Psoas muscle (tissue), 8 donors: ENCODE results near the gene ZFP82. TPM values are rescaled to one million over a fixed set of nuclear protein-coding genes. Genes with fewer than 3 reads are reported as not detected.

Experiments used
- ATAC-seq, 4 donors: fragments of 200-7000 bp; cut with Tn5 transposase; one replicate each; pipeline ENCODE4 v1.9.1; 2020; ENCODE audit warnings: moderate library complexity in 3 of 4, mild to moderate bottlenecking in 2 of 4
- DNase-seq, 2 donors: peaks; one replicate each; pipeline ENCODE4 v3.0.0-alpha.2; 2020
- H3K27ac ChIP-seq: fragments of 200-600 bp; one replicate; pipeline ENCODE4 v1.8.0; 2022
- H3K27me3 ChIP-seq, 3 donors: fragments of 200-600 bp in 1 of 3; one replicate each; pipeline versions ENCODE4 v1.6.1 to v1.8.0; 2013 to 2022; ENCODE audit warnings: low read length in 2 of 3, mild to moderate bottlenecking in 2 of 3, moderate library complexity in 1 of 3; ENCODE audit not compliant: insufficient read depth in 3 of 3
- H3K36me3 ChIP-seq, 2 donors: fragments of 200-600 bp in 1 of 2; one replicate each; pipeline versions ENCODE4 v1.6.1 to v1.8.0; 2013 to 2022; ENCODE audit warnings: low read depth in 1 of 2, mild to moderate bottlenecking in 1 of 2, moderate library complexity in 1 of 2; ENCODE audit not compliant: insufficient read depth in 1 of 2
- H3K4me1 ChIP-seq: fragments of 200-600 bp; one replicate; pipeline ENCODE4 v1.8.0; 2022
- H3K4me3 ChIP-seq: fragments of 200-600 bp; one replicate; pipeline ENCODE4 v1.8.0; 2022; ENCODE audit warnings: mild to moderate bottlenecking
- H3K9me3 ChIP-seq: fragments of 200-600 bp; one replicate; pipeline ENCODE4 v1.8.0; 2022
- WGBS, 3 donors: extraction: QIAGEN DNeasy Blood & Tissue Kit; methylation state at CpG; one replicate each; pipeline versions ENCODE4 v1.1.6 to v1.1.7; 2013; 5-methylcytosine and 5-hydroxymethylcytosine counted together
- intact Hi-C, 2 donors: fragments of 100-400 bp; cut with DNase I; formaldehyde crosslinking; loops; one replicate each; pipeline versions ENCODE4 v1.11.0 to v1.14.2; 2022
- polyA plus RNA-seq, 3 donors: library from polyadenylated mRNA; stranded (reverse); fragments of 200-250 nt; gene quantifications; one replicate each; pipeline ENCODE4 v1.2.3, GENCODE V29; 2013
- total RNA-seq, 4 donors: library from RNA; stranded (reverse); fragmentation: NEBNext Ultra II Directional in 2 of 4; extraction: Animal tissue kit (Norgen Biotek cat#: 25700) in 2 of 4; gene quantifications; one replicate each; pipeline versions ENCODE4 v1.2.1 to v1.2.4, GENCODE V29; 2021 to 2023
- TF ChIP-seq, protein P1 (sequence below): fragments of 200-600 bp; IDR thresholded peaks from one replicate; pipeline ENCODE4 v1.8.0; 2022; ENCODE audit warnings: antibody characterized with exemption
- donor health status: healthy with polysubstance abuse.
- donor health status: DM: no; HTN: no; CAD: no; lungs with moderate emphysema.
- donor health status: Bipolar disorder and iron deficiency.
- donor health status: healthy.
- donor health status: DM: yes; HTN: yes; CAD: no.
- donor health status: DM: no; HTN: no; CAD: no.
- donor health status: DM: no; HTN: no; CAD: no.
- donor health status: DM: yes; HTN: yes; CAD: no.

Gene ZFP82
- total and polyA plus RNA-seq, 7 donors = 0.55 to 2.1 (median 1.1) TPM

- ATAC-seq (no peak), DNase-seq (no peak)
- Histone ChIP-seq H3K27ac (no peak overlapping the region), H3K4me1 (no peaks in the 10 kb centered on the region), H3K4me3 (no peak overlapping the region), H3K27me3 (no peaks in the 10 kb centered on the region), H3K9me3 (no peaks in the 10 kb centered on the region), H3K36me3 (peaks cover 4 to 64% of the 10 kb centered on the region in 2 donors)
- TF ChIP-seq, protein P1, sequence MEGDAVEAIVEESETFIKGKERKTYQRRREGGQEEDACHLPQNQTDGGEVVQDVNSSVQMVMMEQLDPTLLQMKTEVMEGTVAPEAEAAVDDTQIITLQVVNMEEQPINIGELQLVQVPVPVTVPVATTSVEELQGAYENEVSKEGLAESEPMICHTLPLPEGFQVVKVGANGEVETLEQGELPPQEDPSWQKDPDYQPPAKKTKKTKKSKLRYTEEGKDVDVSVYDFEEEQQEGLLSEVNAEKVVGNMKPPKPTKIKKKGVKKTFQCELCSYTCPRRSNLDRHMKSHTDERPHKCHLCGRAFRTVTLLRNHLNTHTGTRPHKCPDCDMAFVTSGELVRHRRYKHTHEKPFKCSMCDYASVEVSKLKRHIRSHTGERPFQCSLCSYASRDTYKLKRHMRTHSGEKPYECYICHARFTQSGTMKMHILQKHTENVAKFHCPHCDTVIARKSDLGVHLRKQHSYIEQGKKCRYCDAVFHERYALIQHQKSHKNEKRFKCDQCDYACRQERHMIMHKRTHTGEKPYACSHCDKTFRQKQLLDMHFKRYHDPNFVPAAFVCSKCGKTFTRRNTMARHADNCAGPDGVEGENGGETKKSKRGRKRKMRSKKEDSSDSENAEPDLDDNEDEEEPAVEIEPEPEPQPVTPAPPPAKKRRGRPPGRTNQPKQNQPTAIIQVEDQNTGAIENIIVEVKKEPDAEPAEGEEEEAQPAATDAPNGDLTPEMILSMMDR = no peak
- intact Hi-C loops = no loop called here
- 64 to 87% (median 67%) methylated on average over 6 of the region's 6 CpGs for WGBS, 3 donors
Measured at GRCh38 chr19:36363845-36364244, 54.6 kb downstream of the ZFP82 start.

Other genes with a start within 250 kb of the ZFP82 start
- 1 to 10 TPM; 2.5 to 4.1 (median 3.6) TPM for gene ZNF565, start 204.0 kb downstream of the ZFP82 start, total RNA-seq
- 1 to 10 TPM; 3.1 to 6.0 (median 3.6) TPM for gene ZNF565, start 204.0 kb downstream of the ZFP82 start, polyA plus RNA-seq
- gene ZNF146, start 203.5 kb downstream of the ZFP82 start, total RNA-seq = 10 to 100 TPM; 31.2 to 78.4 (median 65.7) TPM
- 100 to 1,000 TPM in 1 of 3 donors, 10 to 100 TPM in 2; 30.5 to 114 (median 39.6) TPM for gene ZNF146, start 203.5 kb downstream of the ZFP82 start, polyA plus RNA-seq
- 1 to 10 TPM in 1 of 4 donors, under 1 TPM in 3; 0.69 to 3.5 (median 0.91) TPM for gene ZFP14, start 39.4 kb downstream of the ZFP82 start, total RNA-seq
- 1 to 10 TPM in 1 of 3 donors, under 1 TPM in 2; 0.24 to 2.5 (median 0.55) TPM for gene ZFP14, start 39.4 kb downstream of the ZFP82 start, polyA plus RNA-seq
- 1 to 10 TPM; 5.2 to 8.0 (median 6.1) TPM for gene ZNF566, start 70.9 kb upstream of the ZFP82 start, total RNA-seq
- 1 to 10 TPM; 2.4 to 9.0 (median 2.9) TPM for gene ZNF566, start 70.9 kb upstream of the ZFP82 start, polyA plus RNA-seq
- gene ZNF260, start 109.6 kb upstream of the ZFP82 start, total RNA-seq = 1 to 10 TPM; 2.5 to 5.1 (median 3.7) TPM
- 1 to 10 TPM; 1.2 to 5.6 (median 1.9) TPM for gene ZNF260, start 109.6 kb upstream of the ZFP82 start, polyA plus RNA-seq
- 10 to 100 TPM in 1 of 4 donors, 1 to 10 TPM in 3; 6.1 to 10.4 (median 8.1) TPM for gene ZNF529, start 154.6 kb upstream of the ZFP82 start, total RNA-seq
- gene ZNF529, start 154.6 kb upstream of the ZFP82 start, polyA plus RNA-seq = 1 to 10 TPM; 2.3 to 5.4 (median 3.1) TPM
- gene ZNF382, start 186.7 kb upstream of the ZFP82 start, total RNA-seq = 1 to 10 TPM in 3 of 4 donors, under 1 TPM in 1; 0.61 to 6.7 (median 2.4) TPM
- gene ZNF382, start 186.7 kb upstream of the ZFP82 start, polyA plus RNA-seq = 1 to 10 TPM in 2 of 3 donors, under 1 TPM in 1; 0.77 to 1.5 (median 1.2) TPM
- 1 to 10 TPM; 2.0 to 5.1 (median 2.2) TPM for gene ZNF461, start 248.2 kb upstream of the ZFP82 start, total RNA-seq
- gene ZNF461, start 248.2 kb upstream of the ZFP82 start, polyA plus RNA-seq = 1 to 10 TPM; 1.6 to 5.7 (median 1.7) TPM